Measurements from ENCODE around the gene CYLD.

The CYLD gene

DNA sequence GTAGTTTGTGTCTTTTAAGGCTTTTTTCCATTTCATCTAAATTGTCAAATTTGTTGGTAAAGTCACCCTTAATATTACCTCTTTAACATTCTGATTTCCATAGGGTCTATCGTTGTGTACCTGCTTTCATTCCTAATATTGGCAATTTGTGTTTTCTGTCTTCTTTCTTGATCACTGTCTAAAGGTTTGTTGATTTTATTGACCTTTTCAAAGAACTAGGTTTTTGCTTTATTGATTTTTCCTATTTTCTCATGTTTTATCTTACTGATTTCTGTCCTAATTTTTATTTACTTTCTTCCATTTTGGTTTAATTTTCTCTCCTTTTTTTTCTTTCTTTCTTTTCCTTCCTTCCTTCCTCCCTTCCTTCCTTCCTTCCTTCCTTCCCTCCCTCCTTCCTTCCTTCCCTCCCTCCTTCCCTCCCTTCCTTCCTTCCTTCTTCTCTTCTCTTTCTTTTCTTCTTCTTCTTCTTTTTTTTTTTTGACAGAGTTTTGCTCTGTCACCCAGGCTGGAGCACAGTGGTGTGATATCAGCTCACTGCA is 86.3 kb downstream of the CYLD start:
- no peak for DNase-seq (ENCODE audit: low read depth)
- TF ChIP-seq CTCF (IDR thresholded peaks at IDR 0.05; ENCODE audit: low read depth, low read length, missing control alignments), result no peak
- H3K4me3 ChIP-seq (ENCODE audit: low read depth, low read length), result no peak overlapping the region
- in situ Hi-C loops (cut with HindIII; ENCODE audit: low sequenced_read_pairs), result no loop called here

DNA sequence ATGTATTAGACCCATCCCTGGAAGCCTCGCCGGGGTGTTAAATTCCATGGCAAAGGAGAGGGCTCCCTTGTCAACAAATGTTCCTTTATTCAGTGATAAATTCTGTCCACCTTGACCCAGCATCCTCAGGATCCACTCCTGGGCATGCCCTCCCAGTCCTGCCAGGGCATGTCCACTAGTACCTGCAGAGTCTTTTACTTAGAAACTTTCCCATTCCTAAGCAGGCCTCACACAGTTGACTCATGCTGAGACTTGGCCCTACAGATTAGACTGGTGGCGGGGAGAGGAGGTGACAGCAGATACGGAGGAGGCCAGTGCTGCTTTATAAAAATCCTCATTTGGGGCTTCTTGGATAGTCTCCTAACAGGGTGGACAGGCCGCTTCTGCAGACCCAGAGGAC is 88.8 kb downstream of the CYLD start:
- in situ Hi-C loops (cut with HindIII; ENCODE audit: low sequenced_read_pairs), result no loop called here
- no peak for TF ChIP-seq CTCF (IDR thresholded peaks at IDR 0.05; ENCODE audit: low read depth, low read length, missing control alignments)
- no peak overlapping the region for H3K4me3 ChIP-seq (ENCODE audit: low read depth, low read length)
- no peak for DNase-seq (ENCODE audit: low read depth)

DNA sequence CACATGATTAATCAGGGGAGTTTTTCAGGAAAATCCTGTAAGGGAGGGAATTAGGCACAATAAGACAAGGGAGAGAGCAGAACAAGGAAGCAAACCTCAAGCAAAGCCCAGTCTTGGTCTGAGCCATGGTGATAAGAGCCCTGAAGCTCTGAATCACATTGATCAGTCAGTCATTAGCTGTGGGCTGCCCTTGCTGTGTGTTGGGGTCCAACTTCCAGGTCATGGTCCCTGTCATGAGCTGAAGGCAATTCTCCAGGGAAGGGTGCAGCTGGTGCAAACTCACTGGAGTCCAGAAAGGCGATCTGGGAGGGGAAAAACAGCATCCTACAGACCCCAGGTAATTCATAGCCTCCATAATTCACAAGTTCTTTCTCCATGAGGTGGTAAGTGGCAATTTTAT is 89.9 kb downstream of the CYLD start:
- TF ChIP-seq CTCF (IDR thresholded peaks at IDR 0.05; ENCODE audit: low read depth, low read length, missing control alignments), result no peak
- no peak for DNase-seq (ENCODE audit: low read depth)
- H3K4me3 ChIP-seq (ENCODE audit: low read depth, low read length), result no peak overlapping the region
- in situ Hi-C loops (cut with HindIII; ENCODE audit: low sequenced_read_pairs), result no loop called here

GRCh38 chr16:50833929-50834328 is 92.0 kb downstream of the CYLD start:
- TF ChIP-seq CTCF (IDR thresholded peaks at IDR 0.05; ENCODE audit: low read depth, low read length, missing control alignments), result no peak
- no peak for DNase-seq (ENCODE audit: low read depth)
- in situ Hi-C loops (cut with HindIII; ENCODE audit: low sequenced_read_pairs), result no loop called here
- H3K4me3 ChIP-seq (ENCODE audit: low read depth, low read length), result no peak overlapping the region

- no peak overlapping the region for H3K4me3 ChIP-seq (ENCODE audit: low read depth, low read length)
- DNase-seq (ENCODE audit: low read depth), result no peak
- TF ChIP-seq CTCF (IDR thresholded peaks at IDR 0.05; ENCODE audit: low read depth, low read length, missing control alignments), result no peak
- in situ Hi-C loops (cut with HindIII; ENCODE audit: low sequenced_read_pairs), result no loop called here
These were observed 92.8 kb downstream of the CYLD start for GRCh38 chr16:50834701-50835100.

- no peak overlapping the region for H3K4me3 ChIP-seq (ENCODE audit: low read depth, low read length)
- TF ChIP-seq CTCF (IDR thresholded peaks at IDR 0.05; ENCODE audit: low read depth, low read length, missing control alignments), result no peak
- in situ Hi-C loops (cut with HindIII; ENCODE audit: low sequenced_read_pairs), result no loop called here
- no peak for DNase-seq (ENCODE audit: low read depth)
These were observed 93.6 kb downstream of the CYLD start for GRCh38 chr16:50835358-50836060.

Data from astrocyte of the cerebellum (primary cell).